GM11168 (cell line): ENCODE data around the gene ZBTB7B.

Experiments used
- in situ Hi-C: fragments of 300-500 bp; cut with MboI; formaldehyde crosslinking; loops from one replicate; pipeline ENCODE4 v1.12.0; 2022; ENCODE audit warnings: low sequenced_read_pairs; ENCODE audit not compliant: unreplicated experiment

Gene ZBTB7B

DNA sequence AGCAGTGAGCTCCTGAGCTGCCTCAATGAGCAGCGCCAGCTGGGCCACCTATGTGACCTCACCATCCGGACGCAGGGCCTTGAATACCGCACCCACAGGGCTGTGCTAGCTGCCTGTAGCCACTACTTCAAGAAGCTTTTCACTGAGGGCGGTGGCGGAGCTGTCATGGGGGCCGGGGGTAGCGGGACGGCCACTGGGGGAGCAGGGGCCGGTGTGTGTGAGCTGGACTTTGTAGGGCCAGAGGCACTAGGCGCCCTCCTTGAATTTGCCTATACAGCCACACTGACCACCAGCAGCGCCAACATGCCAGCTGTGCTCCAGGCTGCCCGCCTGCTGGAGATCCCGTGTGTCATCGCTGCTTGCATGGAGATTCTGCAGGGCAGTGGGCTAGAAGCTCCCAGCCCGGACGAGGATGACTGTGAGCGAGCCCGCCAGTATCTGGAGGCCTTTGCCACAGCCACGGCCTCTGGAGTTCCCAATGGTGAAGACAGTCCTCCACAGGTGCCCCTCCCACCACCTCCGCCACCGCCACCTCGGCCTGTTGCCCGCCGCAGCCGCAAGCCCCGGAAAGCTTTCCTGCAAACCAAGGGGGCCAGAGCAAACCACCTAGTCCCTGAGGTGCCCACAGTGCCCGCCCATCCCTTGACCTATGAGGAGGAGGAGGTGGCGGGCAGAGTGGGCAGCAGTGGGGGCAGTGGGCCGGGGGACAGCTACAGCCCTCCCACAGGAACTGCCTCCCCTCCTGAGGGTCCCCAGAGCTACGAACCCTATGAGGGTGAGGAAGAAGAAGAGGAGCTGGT, 12.3 kb downstream of the ZBTB7B start:
- in situ Hi-C loops = no loop called here

DNA sequence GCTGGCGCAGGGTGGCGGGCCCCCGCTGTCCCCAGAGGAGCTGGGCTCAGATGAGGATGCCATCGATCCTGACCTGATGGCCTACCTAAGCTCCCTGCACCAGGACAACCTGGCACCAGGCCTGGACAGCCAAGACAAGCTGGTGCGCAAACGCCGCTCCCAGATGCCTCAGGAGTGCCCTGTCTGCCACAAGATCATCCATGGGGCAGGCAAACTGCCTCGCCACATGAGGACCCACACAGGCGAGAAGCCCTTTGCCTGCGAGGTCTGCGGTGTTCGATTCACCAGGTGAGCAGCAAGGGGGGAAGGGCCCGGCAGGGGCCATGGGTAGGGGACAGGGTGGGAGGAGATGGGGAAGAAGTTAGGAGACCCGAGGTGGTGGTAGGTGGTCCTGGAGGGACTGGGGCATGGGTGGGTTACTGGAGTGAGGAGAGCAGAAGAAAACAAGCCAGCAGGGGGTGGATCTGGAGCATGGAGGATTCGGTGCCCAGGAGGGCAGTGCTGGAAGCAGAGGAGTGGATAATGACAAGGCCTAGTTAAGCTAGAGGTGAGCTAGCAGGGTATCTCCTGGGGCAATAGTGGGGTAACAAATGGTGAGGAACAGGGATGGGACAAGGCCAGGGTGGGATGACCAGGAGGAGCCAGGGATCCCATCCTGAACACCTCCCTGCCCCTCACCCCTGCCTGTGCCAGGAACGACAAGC, 13.1 kb downstream of the ZBTB7B start:
- in situ Hi-C loops = no loop called here

DNA sequence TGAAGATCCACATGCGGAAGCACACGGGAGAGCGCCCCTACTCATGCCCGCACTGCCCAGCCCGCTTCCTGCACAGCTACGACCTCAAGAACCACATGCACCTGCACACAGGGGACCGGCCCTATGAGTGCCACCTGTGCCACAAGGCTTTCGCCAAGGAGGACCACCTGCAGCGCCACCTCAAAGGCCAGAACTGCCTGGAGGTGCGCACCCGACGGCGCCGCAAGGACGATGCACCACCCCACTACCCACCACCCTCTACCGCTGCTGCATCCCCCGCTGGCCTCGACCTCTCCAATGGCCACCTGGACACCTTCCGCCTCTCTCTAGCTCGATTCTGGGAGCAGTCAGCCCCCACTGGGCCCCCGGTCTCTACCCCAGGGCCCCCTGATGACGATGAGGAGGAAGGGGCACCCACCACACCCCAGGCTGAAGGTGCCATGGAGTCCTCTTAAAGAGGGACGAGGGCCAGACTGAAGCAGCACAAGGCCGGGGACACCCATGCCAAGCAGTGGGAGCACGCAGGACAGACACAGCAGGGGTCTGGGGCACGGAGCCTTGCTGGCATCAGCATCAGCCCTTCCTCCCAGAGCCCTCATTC, 13.7 kb downstream of the ZBTB7B start:
- in situ Hi-C loops = no loop called here

DNA sequence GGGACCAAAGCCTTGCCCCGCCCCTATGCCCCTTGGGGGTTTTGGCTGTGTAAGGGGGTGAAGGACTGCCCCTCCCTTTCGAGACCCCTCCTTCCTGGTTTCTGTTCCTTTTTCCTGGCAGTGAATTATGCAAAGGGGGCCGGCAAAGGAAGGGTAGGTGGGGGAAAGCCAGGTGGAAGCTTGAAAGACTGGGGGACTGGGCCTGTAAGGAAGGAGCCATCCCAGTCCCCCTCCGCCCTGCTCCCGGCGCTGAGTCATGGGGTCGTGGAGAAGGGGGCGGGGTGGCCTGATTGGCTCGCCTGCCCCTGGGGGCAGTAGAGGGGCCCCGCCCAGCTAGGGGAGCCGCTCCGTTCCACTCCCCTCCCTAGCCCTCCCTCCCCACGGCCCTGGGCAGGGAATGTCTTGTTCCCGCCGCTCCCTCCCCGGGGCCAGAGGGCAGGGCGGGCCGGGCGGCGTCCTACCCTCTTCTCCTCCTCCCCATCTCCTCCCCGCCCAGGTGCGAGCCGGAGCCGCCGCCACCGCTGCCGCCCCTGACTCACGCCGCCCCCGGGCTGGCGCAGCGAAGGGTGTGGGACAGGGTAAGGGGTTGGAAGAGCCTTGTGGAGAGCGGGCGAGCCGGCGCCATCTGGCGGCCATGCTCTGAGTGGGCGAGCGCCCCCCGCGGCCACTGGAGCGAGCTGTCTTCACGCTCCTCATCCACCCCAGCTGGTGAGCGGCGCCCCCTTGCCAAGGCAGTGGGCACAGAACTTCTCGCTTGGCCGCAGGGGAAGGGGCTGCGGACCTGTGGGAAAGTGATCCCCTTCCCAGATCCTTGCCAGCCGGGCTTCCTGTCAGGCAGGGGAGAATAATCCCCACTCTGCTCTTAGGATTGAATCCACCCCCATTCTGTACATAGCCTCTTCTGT, 14.7 kb downstream of the ZBTB7B start:
- in situ Hi-C loops = no loop called here

- in situ Hi-C loops = no loop called here
Observed at GRCh38 chr1:155017946-155018316, 15.3 kb downstream of the ZBTB7B start.

DNA sequence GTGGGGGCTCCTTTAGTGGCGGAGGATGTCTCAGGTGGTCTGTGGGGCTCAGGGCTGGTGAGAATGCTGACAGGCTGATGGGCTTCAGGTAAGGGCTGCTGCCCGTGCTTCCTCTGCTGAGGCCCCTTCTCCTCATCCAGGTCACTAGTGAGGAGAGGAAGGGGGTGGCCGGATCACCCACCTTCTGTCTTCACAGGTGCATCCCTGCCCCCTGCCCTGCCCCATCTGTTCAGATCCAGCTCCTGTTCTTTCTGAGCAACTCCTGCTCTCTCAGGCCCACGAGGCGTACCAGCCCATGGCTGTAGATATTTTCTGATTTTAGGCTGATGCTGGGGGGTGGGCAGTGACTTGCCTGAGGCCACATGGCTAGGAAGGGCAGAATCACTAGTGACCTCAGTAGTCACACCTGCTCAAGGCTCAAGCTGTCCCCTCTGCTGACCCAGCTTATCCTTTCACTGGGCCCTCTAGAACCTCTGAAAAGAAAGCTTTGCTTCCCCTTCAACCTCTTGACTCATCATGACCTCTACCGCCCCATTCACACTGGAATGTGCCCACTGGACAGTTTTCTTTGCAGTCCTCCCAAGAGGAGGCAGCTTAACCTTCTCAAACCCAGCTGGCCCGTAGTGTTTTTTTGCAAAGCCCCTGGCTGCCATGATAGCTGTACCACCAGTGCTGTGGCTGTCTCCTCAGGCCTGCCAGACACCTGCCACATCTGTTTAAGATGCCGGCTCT, 16.2 kb downstream of the ZBTB7B start:
- in situ Hi-C loops = no loop called here

DNA sequence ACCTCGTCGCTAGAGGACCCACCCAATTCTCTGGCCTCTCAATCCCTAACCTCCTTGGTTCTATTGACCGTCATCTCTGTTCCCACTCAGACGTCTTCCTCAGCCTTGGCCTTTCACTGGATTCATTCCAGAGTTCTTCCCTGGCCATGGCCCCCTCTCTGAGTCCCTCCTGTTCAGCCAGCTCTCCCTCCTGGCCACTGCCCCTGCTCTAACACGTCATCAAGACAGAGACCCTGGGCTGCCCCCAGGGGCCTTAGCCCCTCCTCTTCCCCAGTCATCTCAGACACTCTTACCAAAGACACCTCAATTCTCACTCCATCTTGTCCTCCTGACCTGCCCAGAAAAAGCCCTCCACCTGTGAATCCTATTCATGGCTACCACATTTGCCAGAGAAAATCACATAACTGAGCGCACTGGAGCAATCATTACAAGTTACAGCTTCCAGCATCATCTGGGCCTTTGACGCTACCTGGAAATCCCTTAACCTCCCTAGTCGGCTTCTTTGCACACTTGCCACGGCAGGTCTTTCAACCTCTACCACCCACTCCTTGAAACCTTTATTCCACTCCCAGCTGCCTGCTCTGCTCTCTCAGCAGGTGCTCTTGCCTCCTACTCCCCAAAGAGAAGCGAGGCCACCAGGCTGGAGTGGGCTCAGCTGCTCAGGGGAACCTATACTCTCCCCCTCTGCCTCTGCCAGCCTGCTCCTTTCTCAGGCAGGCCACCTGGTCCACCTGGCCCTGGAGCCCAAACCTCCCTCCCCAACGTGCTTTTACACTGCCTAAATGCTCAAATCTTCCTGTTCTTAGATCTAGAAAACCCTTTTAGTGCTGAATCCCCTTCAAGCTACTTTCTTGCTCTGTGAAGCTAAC, 17.0 kb downstream of the ZBTB7B start:
- in situ Hi-C loops = no loop called here

GRCh38 chr1:155022136-155022926, 19.7 kb downstream of the ZBTB7B start:
- in situ Hi-C loops = no loop called here

GRCh38 chr1:155022927-155023236, 20.3 kb downstream of the ZBTB7B start:
- in situ Hi-C loops = no loop called here

DNA sequence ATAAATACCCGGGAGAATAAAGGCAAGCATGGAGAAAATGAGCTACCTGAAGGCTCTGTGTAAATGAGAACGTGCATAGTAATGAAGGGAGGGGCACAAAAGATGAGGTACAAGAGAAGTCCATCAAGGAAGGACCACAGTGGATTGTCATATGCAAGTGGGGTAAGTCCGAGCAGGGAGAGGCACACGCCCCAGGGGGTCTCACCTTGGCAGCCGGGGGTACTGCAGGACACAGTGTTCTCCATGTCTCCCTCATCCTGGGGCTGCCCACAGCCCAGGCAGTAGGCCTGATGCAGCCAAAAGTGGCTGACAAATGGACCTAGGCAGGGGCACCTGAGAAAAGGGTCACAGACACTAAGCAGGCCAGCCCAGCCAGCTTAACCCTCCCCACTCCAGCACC, 21.0 kb downstream of the ZBTB7B start:
- in situ Hi-C loops = no loop called here

- in situ Hi-C loops = no loop called here
Observed at GRCh38 chr1:155024315-155024714, 21.7 kb downstream of the ZBTB7B start.

- in situ Hi-C loops = no loop called here
Observed at GRCh38 chr1:155026154-155026553, 23.6 kb downstream of the ZBTB7B start.

GRCh38 chr1:155026588-155026987, 24.0 kb downstream of the ZBTB7B start:
- in situ Hi-C loops = no loop called here

- in situ Hi-C loops = no loop called here
Observed at GRCh38 chr1:155029513-155030242, 27.1 kb downstream of the ZBTB7B start.

GRCh38 chr1:155030243-155030795, 27.7 kb downstream of the ZBTB7B start:
- in situ Hi-C loops = no loop called here

DNA sequence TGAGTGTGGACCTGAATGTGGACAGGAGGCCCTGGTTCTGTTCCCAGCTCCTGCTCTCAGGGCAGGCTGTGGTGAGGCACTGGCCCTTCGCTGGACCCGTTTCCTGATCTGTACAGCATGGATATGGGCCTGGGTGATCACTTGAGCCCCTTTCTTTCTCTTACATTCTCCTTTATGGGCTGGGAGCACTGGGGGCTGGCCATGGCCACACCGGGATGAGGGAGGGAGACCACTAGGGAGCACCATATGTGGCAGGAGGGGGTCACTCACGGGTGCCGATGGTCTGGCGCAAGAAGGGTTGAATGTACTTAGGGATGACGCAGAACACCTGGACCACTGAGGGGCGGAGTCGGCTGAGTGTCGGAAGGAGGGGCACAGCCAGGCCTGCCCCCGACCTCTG, 28.3 kb downstream of the ZBTB7B start:
- in situ Hi-C loops = no loop called here

DNA sequence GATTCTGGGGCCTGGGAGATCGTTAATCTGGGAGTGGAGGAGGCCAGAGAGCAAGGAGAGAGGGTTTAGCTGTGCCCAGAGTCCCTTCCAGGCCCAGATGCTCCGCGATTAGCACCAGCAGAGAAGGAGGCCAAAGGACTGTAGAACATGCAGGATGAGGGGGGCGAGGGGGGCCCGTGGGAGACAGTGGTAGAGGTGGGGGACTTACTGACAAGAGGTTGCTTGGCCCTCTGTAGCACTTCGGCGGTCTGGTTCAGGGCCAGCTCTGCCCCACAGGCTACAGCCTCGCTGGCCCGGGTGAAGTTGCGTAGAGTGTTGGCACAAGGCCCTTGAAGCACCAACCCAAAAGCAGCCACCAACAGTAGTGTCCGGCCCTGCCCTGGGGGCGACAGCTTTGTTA, 30.3 kb downstream of the ZBTB7B start:
- in situ Hi-C loops = no loop called here
